K562 (cell line): ENCODE results near the gene WFDC1. TPM values are rescaled to one million over a fixed set of nuclear protein-coding genes. Genes with fewer than 3 reads are reported as not detected.

ENCODE experiments used
- ATAC-seq: fragments of 200-7000 bp; cut with Tn5 transposase; 3 replicates; pipeline ENCODE4 v1.9.1; 2020; ENCODE audit warnings: moderate library complexity
- BruUV-seq: library from RNA; stranded (reverse); fragments of 400-500 nt; replicated peaks from 2 replicates; lab custom pipeline; 2021; lab: Mats Ljungman, UMichigan
- CTCF ChIA-PET: fragments of 300-600 bp; formaldehyde crosslinking; extraction: SDS; loops from one replicate; lab custom pipeline; 2021; ENCODE audit warnings: low intra/inter-chr PET ratio; lab: Yijun Ruan, JAX
- POLR2A ChIA-PET: fragments of 300-600, 350-650 bp; sonication (Branson Sonifier 250); formaldehyde crosslinking; extraction: SDS; loops from one replicate; lab custom pipeline; 2021; ENCODE audit warnings: antibody characterized with exemption, inconsistent platforms; lab: Yijun Ruan, JAX
- DNase-seq, 4 experiments: peaks; one replicate each; pipeline versions ENCODE4 v3.0.0 to v3.0.0-alpha.2; 2011 to 2018; ENCODE audit warnings: low spot score in 3 of 4, mixed read lengths in 3 of 4; ENCODE audit errors: extremely low read depth in 1 of 4
- FAIRE-seq: peaks from 2 replicates; lab custom pipeline; 2011; peaks lifted over from hg19 to GRCh38; lab: Jason Lieb, UNC
- H2AFZ ChIP-seq: 2 replicates; pipeline ENCODE4 v1.6.0; 2011; ENCODE audit warnings: low read depth, low read length, control low read depth, inconsistent platforms
- H3K27ac ChIP-seq: fragments of 200-600 bp; 3 replicates; pipeline ENCODE4 v1.8.0; 2011; ENCODE audit warnings: low read depth, mild to moderate bottlenecking, control low read depth, inconsistent platforms, low read length, moderate library complexity, mixed read lengths; ENCODE audit errors: extremely low read depth
- H3K27me3 ChIP-seq, 2 experiments: fragments of 300-600 bp in 1 of 2; 2 replicates in 1 of 2; 3 replicates in 1 of 2; pipeline versions ENCODE4 v1.6.0 to v1.8.0; 2011; ENCODE audit warnings: inconsistent platforms in 2 of 2, low read length in 2 of 2, mild to moderate bottlenecking in 1 of 2, mixed read lengths in 1 of 2, moderate library complexity in 1 of 2; ENCODE audit not compliant: control insufficient read depth in 2 of 2, insufficient read depth in 2 of 2
- H3K36me3 ChIP-seq: fragments of 300-600 bp; 3 replicates; pipeline ENCODE4 v1.8.0; 2011; ENCODE audit warnings: mild to moderate bottlenecking, low read length, inconsistent platforms; ENCODE audit not compliant: control insufficient read depth, insufficient read depth
- H3K4me1 ChIP-seq, 2 experiments: fragments of 200-600 bp in 1 of 2; replicated peaks in 1 of 2; 2 replicates in 1 of 2; 3 replicates in 1 of 2; pipeline versions ENCODE4 v1.5.1 to v1.8.0; 2011; ENCODE audit warnings: inconsistent platforms in 2 of 2, low read length in 2 of 2, mild to moderate bottlenecking in 1 of 2, mixed read lengths in 1 of 2, moderate library complexity in 1 of 2; ENCODE audit not compliant: control insufficient read depth in 2 of 2, insufficient read depth in 2 of 2
- H3K4me2 ChIP-seq: 2 replicates; pipeline ENCODE4 v1.6.1; 2011; ENCODE audit warnings: low read length, control low read depth, inconsistent platforms, mixed read lengths; ENCODE audit not compliant: insufficient read depth
- H3K4me3 ChIP-seq: fragments of 200-600 bp; sonication (generic), shearing (Covaris generic); 2 replicates; pipeline ENCODE4 v1.5.1; 2016; ENCODE audit warnings: control low read depth, inconsistent platforms
- H3K79me2 ChIP-seq: fragments of 200-600 bp; 3 replicates; pipeline ENCODE4 v1.8.0; 2011; ENCODE audit warnings: low read length, inconsistent platforms; ENCODE audit not compliant: control insufficient read depth, insufficient read depth
- H3K9ac ChIP-seq, 2 experiments: 2 replicates each; pipeline versions ENCODE4 v1.6.0 to v1.6.1; 2011; ENCODE audit warnings: low read depth in 2 of 2, low read length in 2 of 2, control low read depth in 1 of 2, inconsistent platforms in 1 of 2, mild to moderate bottlenecking in 1 of 2, mixed read lengths in 1 of 2; ENCODE audit not compliant: insufficient read depth in 1 of 2
- H3K9me1 ChIP-seq: one replicate; pipeline ENCODE4 v1.6.0; 2011; ENCODE audit warnings: inconsistent platforms, mild to moderate bottlenecking, low read length, moderate library complexity; ENCODE audit not compliant: control insufficient read depth, insufficient read depth
- H3K9me3 ChIP-seq: replicated peaks from 2 replicates; pipeline ENCODE4 v1.5.1; 2011; ENCODE audit warnings: low read depth, low read length, inconsistent platforms; ENCODE audit not compliant: control insufficient read depth, insufficient read depth
- H4K20me1 ChIP-seq: replicated peaks from 2 replicates; pipeline ENCODE4 v1.6.1; 2011; ENCODE audit warnings: low read length, inconsistent platforms, mixed read lengths; ENCODE audit not compliant: control insufficient read depth, insufficient read depth
- CBFA2T2 ChIP-seq: fragments of 450-650 bp; conservative IDR thresholded peaks from 2 replicates; pipeline ENCODE4 v1.6.1; 2017; ENCODE audit warnings: mild to moderate bottlenecking
- CHD1 ChIP-seq: fragments of 200-600 bp; sonication (generic); IDR thresholded peaks from one replicate; pipeline ENCODE4 v1.6.1; 2012; ENCODE audit warnings: mild to moderate bottlenecking, moderate library complexity, low read length, inconsistent platforms
- MEF2A ChIP-seq: IDR thresholded peaks from 2 replicates; pipeline ENCODE4 v1.6.1; 2011; ENCODE audit warnings: low read depth, mild to moderate bottlenecking, low read length, moderate library complexity; ENCODE audit not compliant: control insufficient read depth
- PYGO2 ChIP-seq: fragments of 450-650 bp; IDR thresholded peaks from 2 replicates; pipeline ENCODE4 v1.6.1; 2016; ENCODE audit warnings: mild to moderate bottlenecking, missing genetic modification characterization, moderate library complexity, missing compliant biosample characterization
- RBM22 ChIP-seq: fragments of 200-400 bp; formaldehyde crosslinking; IDR thresholded peaks from 2 replicates; pipeline ENCODE4 v1.6.1; 2018; ENCODE audit warnings: low read length, low read depth; ENCODE audit not compliant: poor library complexity, severe bottlenecking
- SOX6 ChIP-seq: fragments of 450-650 bp; IDR thresholded peaks from 2 replicates; pipeline ENCODE4 v1.6.1; 2014; ENCODE audit warnings: mild to moderate bottlenecking
- TAF1 ChIP-seq: IDR thresholded peaks from 2 replicates; pipeline ENCODE4 v1.6.1; 2011; ENCODE audit warnings: mild to moderate bottlenecking, low read length, moderate library complexity; ENCODE audit not compliant: insufficient read depth, control insufficient read depth, severe bottlenecking; ENCODE audit errors: extremely low read depth
- TFAP4 ChIP-seq: sonication (generic); formaldehyde crosslinking; IDR thresholded peaks from 2 replicates; pipeline ENCODE4 v1.8.0; 2022; ENCODE audit warnings: missing genetic modification reagents, mild to moderate bottlenecking, moderate library complexity, borderline replicate concordance
- ZFP36 ChIP-seq: fragments of 150-350 bp; IDR thresholded peaks from 2 replicates; pipeline ENCODE4 v1.6.1; 2018; ENCODE audit warnings: low read length, low read depth; ENCODE audit not compliant: partially characterized antibody
- ZKSCAN3 ChIP-seq: fragments of 250-450 bp; sonication (Bioruptor Pico); IDR thresholded peaks from 2 replicates; pipeline ENCODE4 v1.4.0; 2020
- ZNF347 ChIP-seq: fragments of 450-650 bp; formaldehyde crosslinking; IDR thresholded peaks from 2 replicates; pipeline ENCODE4 v1.4.0; 2020; ENCODE audit warnings: low read depth, mild to moderate bottlenecking, moderate library complexity
- WGBS: fragments of 100-300 bp; shearing (Covaris generic); methylation state at CpG from one replicate; pipeline ENCODE4 v1.1.6; 2016; ENCODE audit warnings: low coverage, mixed read lengths; ENCODE audit not compliant: insufficient coverage; ENCODE audit errors: missing lambda C conversion rate; 5-methylcytosine and 5-hydroxymethylcytosine counted together
- in situ Hi-C: fragments of 300-500 bp; cut with MboI; formaldehyde crosslinking; loops from 4 replicates; pipeline ENCODE4 v1.15.0; 2018; ENCODE audit warnings: inconsistent platforms, mixed read lengths
- intact Hi-C: fragments of 100-400 bp; cut with micrococcal nuclease; formaldehyde crosslinking; loops from 2 replicates; pipeline ENCODE4 v1.14.2; 2022
- polyA plus RNA-seq, 8 experiments: library from polyadenylated mRNA; depleted of rRNA in 4 of 8; stranded (reverse) in 5 of 8; unstranded in 3 of 8; fragments of >200 nt; fragmentation: Nextera tagmentation in 2 of 8; fragmentation: Illumina TruSeq in 1 of 8; extraction: Ambion mirVana in 2 of 8; extraction: Trizol in 1 of 8; gene quantifications; 2 replicates each; pipeline versions ENCODE4 v1.2.1 to v1.2.3, GENCODE V29; 2011 to 2014; ENCODE audit warnings: inconsistent platforms in 1 of 8, missing spikeins in 1 of 8
- total RNA-seq, 7 experiments: library from RNA; depleted of rRNA in 6 of 7; stranded (reverse); fragments of >200 nt in 6 of 7; fragmentation: Illumina TruSeq in 2 of 7; extraction: Trizol in 2 of 7; gene quantifications; 2 replicates each; pipeline versions ENCODE4 v1.2.1 to v1.2.3, GENCODE V29; 2011 to 2021; ENCODE audit warnings: low replicate concordance in 1 of 7
- TF ChIP-seq, protein P1 (sequence below): fragments of 450-650 bp; IDR thresholded peaks from 2 replicates; pipeline ENCODE4 v1.6.1; 2017; ENCODE audit warnings: antibody characterized with exemption, mild to moderate bottlenecking

Gene WFDC1
- total and polyA plus RNA-seq, 9 of the 15 experiments (the other 6 are each of a cell fraction or from before 2014, with no cell fraction given) = not detected

- H2AFZ ChIP-seq = no peak overlapping the region
- H3K4me2 ChIP-seq = no peak overlapping the region
- H3K9me1 ChIP-seq = no peaks in the 10 kb centered on the region
- intact Hi-C loops (no loop called here), in situ Hi-C loops (no loop called here)
- ATAC-seq = no peak
- H3K9ac ChIP-seq = no peak overlapping the region
- no TSS peak for BruUV-seq
- H3K27me3 ChIP-seq = peaks cover 35 to 70% of the 10 kb centered on the region in 2 experiments
- H3K27ac ChIP-seq = no peak overlapping the region
- no peaks in the 10 kb centered on the region for H3K79me2 ChIP-seq
- WGBS = under 1% methylated on average over 13 of the region's 16 CpGs
- no peaks in the 10 kb centered on the region for H3K9me3 ChIP-seq
- DNase-seq = no peak
- H3K4me3 ChIP-seq = no peak overlapping the region
- no peaks in the 10 kb centered on the region for H3K4me1 ChIP-seq
- ChIA-PET CTCF (no interaction called here), POLR2A (interaction anchor here (0.7 to 0.9 kb wide), 3 partner anchors 11 to 177 kb away, joined by 3 to 4 read pairs (median 3); no protein-coding TSS in a partner anchor)
- peaks cover 12% of the 10 kb centered on the region; the same call in 1 of the 2 replicates for H4K20me1 ChIP-seq
- FAIRE-seq = no peak
- H3K36me3 ChIP-seq = no peaks in the 10 kb centered on the region
- TF ChIP-seq SOX6 (no peak), ZFP36 (no peak), TFAP4 (no peak), ZKSCAN3 (CRISPR knock-in tag) (no peak), ZNF347 (CRISPR knock-in tag) (no peak), TAF1 (no peak), CBFA2T2 (no peak), CHD1 (no peak), RBM22 (no peak), MEF2A (no peak), PYGO2 (tag) (no peak)
- TF ChIP-seq, protein P1, sequence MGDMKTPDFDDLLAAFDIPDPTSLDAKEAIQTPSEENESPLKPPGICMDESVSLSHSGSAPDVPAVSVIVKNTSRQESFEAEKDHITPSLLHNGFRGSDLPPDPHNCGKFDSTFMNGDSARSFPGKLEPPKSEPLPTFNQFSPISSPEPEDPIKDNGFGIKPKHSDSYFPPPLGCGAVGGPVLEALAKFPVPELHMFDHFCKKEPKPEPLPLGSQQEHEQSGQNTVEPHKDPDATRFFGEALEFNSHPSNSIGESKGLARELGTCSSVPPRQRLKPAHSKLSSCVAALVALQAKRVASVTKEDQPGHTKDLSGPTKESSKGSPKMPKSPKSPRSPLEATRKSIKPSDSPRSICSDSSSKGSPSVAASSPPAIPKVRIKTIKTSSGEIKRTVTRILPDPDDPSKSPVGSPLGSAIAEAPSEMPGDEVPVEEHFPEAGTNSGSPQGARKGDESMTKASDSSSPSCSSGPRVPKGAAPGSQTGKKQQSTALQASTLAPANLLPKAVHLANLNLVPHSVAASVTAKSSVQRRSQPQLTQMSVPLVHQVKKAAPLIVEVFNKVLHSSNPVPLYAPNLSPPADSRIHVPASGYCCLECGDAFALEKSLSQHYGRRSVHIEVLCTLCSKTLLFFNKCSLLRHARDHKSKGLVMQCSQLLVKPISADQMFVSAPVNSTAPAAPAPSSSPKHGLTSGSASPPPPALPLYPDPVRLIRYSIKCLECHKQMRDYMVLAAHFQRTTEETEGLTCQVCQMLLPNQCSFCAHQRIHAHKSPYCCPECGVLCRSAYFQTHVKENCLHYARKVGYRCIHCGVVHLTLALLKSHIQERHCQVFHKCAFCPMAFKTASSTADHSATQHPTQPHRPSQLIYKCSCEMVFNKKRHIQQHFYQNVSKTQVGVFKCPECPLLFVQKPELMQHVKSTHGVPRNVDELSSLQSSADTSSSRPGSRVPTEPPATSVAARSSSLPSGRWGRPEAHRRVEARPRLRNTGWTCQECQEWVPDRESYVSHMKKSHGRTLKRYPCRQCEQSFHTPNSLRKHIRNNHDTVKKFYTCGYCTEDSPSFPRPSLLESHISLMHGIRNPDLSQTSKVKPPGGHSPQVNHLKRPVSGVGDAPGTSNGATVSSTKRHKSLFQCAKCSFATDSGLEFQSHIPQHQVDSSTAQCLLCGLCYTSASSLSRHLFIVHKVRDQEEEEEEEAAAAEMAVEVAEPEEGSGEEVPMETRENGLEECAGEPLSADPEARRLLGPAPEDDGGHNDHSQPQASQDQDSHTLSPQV = no peak
Observed at GRCh38 chr16:84350685-84351400, 56.2 kb downstream of the WFDC1 start.
